GM21447 (cell line): ENCODE measurements around the gene NRG4.
A peak's percentile ranks its signal among the peaks of the same experiment; 100 is the strongest.
"Not testable (repeated sequence)": the region's sequence is repeated elsewhere in the genome, so short reads cannot be mapped to it uniquely, and the experiment has no call there.

Source experiments
- ATAC-seq: cut with Tn5 transposase; IDR thresholded peaks from one replicate; pipeline ENCODE4 v1.9.1; 2021; ENCODE audit not compliant: unreplicated experiment

Gene NRG4

DNA sequence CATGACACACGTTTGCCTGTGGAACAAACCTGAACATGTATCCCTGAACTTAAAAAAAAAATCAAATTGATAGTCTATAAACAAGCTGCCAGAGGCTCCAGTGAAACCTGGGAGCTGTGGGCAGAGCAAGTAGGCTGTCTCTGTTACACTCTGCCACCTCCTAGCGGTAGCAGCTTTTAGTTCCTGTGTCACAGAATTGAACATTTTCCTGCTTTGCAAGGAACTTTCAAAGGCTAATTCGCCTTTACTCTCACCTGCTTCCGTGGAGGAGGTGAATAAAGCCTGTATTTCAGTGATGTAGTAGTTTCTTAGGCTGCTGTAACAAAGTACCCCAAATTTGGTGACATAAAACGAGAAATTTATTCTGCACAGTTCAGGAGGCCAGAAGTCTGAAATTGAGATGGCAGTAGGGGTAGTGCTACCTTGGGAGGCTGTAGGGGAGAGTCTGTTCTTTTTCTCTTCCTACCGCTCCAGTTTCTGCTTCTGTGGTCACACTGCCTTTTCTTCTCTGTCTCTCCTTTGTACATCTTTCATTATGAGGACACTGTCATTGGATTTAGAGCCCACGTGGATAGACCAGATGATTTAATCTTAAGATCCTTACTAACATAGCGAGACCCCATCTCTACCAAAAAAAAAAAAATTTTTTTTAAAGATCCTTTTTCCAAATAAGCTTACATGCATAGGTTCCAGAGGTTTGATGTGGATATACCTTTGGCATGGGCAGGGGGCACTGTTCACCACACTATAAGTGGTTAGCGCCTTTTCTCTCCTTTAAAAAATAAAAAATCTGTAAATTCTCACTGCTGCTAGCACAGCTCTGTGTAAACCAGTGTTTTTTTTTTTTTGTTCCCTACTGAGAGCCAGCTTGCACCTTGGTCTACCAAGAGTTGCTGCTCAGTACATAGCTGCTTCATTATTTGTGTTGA lies 83.3 kb downstream of the NRG4 start:
- ATAC-seq: no peak

DNA sequence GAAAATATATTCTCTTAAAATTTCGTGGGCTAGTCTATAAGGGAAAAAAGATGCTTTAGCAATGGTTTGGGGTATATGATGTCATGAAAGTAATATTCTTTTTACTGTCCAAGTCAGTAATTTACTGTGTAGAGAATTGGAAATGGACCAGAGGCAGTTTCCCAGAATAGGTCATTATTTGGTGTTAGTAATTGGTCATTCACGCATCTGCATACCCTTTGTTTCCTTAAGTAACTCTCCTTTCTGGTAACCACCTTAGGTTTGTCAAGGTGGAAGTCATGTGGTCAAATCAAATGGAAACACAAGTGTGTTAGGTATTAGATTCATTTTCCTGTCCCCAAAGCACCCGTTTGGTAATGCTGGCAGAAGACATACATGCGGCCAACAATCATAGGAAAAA lies 84.6 kb downstream of the NRG4 start:
- no peak for ATAC-seq

DNA sequence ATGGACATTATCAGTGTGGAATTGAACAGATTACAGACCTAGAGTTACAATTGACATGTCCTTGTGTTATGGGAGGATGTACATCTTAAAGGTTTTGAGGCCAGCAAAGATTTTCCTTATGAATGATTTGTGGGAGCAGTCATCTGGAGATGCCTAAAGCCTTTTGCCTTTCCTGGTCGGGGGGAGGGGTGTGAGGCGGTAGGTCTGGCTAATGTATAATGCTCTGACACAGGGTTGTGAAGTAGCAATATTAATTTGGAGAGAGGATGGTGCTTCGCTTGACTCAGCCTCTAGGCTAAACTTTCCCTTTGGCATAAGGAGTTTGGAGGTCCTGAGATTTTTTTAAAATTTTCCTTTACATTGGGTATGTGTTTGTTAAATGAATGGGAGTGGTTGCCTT lies 85.3 kb downstream of the NRG4 start:
- ATAC-seq: no peak

DNA sequence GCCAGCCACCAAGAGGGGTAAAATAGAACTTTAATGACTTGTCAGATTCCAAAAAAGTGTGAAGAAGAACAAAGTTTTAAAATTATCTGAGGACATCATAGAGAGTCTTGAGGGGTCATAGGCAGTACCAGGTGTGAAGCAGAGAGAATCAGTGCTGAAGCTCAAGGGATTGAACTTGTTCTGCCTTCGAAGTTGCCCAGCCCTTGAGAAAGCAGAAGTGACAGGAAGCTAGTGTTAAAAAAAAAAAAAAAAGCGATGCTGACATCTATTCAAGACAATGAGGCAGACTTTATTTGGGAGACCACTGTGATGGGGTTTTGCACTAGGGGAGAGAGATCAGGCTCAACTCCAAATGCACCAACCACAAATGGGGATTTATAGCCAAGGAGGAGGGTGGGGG lies 86.8 kb downstream of the NRG4 start:
- ATAC-seq: no peak

DNA sequence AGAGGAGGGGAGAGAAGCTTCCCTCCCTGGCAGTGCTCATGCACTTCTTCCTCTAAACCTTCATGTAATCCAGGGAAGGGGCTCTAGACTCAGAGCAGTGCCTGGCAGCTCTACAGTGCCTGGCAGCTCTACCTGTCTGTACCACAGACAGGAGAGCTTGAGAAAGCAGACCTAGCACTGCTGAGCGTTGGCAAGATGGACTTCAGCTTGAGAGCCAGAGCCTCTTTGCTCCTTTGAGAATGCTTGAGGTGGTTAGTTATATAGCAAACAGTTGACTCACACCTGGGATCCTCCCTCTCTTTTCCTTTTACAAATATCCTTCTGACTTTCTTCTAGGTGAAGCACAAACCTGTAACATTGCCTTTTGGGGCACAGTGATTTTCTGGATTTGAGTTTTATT lies 87.6 kb downstream of the NRG4 start:
- ATAC-seq: no peak

DNA sequence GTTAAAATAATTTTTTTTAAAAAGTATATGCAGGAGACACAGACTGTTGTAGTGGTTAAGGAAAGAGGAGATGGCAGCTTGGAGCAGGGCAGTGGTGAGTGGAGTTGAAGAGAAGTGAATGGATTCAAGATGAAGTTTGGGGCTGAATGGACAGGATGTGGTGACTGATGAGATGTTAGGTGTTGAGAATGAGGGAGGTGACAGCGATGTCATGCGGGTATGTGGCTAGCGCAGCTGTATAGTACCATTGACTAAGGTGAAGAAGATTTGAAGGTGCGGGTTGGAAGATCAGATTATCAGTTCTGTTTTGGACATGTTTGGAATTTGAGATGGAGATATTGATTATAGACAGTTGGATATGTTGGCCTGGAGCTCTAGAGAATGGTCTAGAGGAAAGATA lies 88.5 kb downstream of the NRG4 start:
- no peak for ATAC-seq

DNA sequence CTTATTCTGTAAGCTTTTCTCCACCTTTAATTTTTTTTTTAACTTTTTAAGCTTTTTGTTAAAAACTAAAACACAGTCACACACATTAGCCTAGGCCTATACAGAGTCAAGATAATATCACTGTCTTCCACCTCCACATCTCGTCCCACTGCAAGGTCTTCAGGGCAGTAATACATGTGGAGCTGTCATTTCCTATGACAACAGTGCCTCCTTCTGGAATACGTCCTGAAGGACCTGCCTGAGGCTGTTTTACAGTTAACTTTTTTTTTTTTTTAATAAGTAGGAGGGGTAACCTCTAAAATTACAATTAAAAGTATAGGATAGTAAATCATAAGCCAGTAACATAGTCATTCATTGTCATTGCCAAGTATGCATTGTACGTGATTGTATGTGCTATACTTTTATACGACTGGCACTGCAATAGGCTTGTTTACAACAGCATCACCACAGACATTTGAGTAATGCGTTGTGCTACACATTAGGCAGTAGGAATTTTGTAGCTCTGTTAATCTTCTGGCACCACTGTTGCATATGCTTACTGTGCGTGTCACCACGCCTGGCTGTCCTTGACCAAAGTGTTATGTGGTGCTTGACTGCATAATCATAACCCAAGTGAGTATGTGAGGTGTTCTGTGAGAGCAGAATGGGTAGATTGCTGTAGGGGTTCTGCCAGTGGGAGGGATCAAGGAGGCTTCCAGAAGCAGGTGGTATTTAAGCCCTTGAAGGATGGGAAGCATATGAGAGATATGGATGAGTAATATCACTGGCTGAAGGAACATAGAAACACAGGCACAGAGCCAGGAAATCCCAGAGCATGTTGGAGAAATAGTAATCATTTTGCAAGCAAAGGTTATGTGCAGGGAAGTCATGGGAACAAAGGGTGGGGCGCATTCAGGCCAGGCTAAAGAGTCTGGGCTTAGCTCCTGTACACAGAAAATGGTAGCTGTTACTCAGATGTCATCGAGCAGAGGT lies 90.2 kb downstream of the NRG4 start:
- ATAC-seq: no peak

DNA sequence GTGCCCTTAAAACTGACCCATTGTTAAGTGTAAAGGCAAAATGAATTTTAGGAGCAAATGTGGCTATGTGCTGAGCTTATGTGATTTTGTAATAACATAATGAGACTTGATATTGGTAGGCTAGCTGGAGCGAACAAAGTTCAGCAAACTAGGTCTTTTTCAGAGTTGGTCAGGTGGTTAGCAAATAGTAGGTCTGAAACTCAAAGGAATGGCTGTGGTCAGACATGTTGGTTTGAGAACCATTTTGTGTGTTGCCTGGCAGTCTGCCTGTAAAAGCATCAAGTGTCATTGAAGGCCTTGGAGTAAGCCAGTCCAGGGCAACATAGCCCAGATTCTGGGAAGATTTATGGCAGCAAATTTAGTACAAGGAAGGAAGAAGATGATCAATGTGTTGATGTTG lies 92.1 kb downstream of the NRG4 start:
- ATAC-seq: no peak

DNA sequence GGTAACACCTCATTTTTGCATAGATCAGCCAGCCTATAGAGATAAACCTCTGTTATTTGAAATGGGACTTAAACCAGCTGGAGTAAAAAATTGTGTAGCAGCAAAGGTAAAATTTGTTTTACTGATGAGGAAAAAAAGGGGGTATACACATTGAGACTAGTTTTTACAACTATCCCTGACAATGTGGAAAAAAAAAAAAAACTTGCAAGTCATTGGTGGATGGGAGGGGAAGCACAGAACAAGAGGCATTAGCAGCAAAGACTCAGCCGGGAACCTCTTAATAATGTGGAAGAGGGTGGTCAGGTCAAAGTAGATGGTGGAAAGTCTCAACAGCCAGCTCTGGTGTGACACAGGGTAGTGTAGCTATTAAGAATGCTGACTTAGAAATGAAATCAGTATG lies 94.1 kb downstream of the NRG4 start:
- ATAC-seq: no peak

DNA sequence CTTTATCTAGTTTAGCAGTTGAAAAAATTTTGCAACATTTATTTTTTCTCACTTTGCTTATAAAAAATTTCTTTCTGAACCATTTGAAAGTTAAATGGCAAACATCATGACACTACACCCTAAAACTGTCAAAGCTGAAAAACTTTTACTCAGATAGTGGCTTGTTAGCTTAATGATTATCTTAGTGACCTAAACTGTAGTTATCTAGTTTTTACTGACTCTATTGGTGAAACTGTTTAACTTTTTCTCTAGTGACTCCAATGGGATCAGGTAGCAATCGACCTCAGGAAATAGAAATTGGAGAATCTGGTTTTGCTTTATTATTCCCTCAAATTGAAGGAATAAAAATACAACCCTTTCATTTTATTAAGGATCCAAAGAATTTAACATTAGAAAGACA lies 95.2 kb downstream of the NRG4 start:
- no peak for ATAC-seq

DNA sequence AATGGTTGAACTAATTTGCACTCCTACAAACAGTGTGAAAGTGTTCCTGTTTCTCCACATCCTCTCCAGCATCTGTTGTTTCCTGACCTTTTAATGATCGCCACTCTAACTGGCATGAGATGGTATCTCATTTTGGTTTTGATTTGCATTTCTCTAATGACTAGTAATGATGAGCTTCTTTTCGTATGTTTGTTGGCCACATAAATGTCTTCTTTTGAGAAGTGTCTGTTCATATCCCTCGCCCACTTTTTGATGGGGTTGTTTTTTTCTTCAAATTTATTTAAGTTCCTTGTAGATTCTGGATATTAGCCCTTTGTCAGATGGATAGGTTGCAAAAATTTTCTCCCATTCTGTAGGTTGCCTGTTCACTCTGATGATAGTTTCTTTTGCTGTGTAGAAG lies 101.9 kb downstream of the NRG4 start:
- ATAC-seq: not testable (repeated sequence)

DNA sequence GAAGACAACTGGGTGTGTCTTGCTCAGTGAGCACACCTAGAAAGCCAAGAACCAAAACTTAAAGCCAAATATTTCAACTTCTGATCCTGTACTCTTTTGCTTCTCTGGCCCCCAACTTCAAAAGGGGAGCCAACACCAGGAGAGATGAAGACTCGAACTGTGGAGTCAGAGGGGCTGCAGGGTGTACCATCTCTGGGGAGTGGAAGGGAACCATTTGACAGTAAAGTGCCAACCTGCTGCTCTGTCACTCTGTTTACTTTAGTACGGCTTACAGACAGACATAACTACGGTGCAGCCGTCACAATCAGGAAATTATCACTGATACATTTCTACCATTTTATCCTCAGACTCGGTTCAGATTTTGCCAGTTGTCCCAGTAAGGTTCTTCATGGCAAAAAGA lies 107.0 kb downstream of the NRG4 start:
- ATAC-seq: no peak

DNA sequence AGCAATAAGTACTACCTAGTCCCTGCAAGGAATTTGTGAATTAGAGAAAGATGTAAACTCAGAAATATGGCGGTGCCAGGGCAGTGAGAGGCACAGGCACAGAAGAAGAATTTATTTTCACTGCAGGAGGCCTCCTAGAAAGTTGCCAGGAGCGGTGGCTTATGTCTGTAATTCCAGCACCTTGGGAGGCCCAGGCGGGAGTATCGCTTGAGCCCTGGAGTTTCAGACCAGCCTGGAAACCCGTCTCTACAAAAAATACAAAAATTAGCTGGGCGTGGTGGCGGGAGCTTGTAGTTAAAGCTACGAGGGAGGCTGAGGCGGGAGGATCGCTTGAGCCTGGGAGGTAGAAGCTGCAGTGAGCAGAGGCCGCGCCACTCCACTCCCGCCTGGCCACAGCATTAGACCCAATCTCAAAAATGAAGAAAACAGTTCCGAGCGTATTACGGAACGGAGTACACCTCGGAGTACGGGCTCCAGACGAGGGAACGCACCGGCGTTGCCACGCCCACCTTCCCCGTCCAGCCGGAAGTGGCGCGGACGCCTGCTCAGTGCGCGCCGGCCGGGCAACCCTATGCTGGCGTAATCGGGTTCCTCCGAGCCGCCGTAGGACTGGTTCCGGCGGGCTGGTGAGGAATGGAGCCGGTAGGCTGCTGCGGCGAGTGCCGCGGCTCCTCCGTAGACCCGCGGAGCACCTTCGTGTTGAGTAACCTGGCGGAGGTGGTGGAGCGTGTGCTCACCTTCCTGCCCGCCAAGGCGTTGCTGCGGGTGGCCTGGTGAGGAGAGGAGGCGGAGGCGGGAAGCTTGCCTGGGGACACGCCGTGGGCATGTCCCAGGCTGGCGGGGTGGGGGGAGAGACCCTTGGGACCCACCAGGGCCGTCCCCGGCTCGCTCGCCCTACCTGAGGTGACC lies 108.6 kb downstream of the NRG4 start, which contains the start of gene FBXO22:
FBXO22 (plus strand) TSS at position 548 of the 909 bp plus-strand sequence; CDS start at position 634, 86 bp downstream.
- peak; percentile 88 for ATAC-seq

DNA sequence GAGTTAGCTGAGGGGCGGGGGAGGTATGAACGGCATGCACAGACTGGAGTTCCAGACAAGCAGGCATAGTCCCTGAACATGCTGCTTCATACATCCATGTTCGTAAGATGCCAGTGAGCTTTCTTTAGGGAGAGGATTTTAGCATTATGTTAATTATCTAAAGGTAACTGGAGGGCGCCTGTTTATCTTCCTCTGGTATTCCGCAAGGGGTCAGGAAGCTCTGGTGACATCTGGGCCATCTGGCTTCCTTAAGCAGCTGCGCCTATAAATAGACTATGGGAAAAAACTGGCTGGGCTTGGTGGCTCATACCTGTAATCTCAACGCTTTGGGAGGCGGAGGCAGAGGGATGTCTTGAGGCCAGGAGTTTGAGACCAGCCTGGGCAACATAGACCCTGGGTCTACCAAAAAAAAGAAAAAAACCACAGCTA lies 110.1 kb downstream of the NRG4 start:
- ATAC-seq: no peak

DNA sequence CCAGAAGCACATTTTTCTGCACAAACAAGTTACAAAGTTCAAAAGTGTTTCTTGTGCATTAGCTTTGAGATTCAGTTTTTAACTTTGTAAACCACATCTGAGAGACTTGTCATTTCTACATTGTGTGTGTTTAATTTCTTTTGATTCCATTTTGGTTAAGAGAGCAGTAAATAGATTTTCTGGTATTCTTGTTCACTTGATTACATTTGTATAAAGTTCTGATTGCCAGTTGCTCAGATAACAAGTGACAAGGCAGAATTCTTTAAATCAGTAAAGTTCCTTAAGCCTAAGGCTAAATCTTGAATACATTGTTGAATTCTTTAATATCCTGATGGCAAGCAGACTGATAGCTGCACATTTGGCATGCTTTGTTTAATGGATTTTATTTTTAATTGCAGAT lies 111.6 kb downstream of the NRG4 start:
- ATAC-seq: no peak

DNA sequence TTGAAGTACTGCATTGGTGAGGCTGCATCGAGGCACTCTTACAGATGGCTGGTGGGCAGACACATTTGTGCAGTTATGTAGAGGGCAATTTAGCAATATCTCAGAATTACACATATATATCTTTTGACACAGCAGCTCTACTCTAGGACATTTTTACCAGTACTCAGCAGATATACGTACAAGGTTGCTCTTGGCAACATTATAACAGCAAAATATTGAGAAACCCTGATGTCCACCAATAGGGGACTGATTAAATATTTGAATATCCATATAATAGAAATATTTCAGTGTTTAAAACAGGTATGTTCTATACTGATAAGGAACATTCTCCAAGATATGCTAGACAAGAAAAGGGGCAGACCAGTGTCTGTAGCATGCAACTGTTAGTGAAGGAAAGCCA lies 116.5 kb downstream of the NRG4 start:
- no peak for ATAC-seq

DNA sequence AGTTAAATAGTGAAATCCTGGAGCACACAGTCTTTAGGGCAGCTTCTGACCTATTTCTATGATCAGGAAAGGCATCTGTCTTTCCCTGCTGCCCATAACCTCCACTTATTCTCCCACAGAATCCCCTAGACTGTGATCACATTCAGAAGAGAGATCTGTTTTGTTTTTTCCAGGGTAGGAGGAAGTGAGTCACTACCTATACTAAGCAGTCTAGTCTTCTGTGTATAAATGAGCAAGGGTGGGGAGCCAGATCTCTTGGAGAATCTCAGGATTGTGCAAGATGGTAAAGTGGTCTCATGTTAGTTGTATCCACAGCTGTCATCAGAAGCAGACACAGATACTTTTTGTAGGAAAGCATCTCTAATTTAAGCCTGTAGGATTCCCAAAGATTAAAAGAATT lies 120.3 kb downstream of the NRG4 start:
- ATAC-seq: no peak
